KMS-11 (cell line): Measurements from ENCODE around the gene RIT1.

Source experiments
- H2AFZ ChIP-seq: fragments of 200-600 bp; sonication (generic); 2 replicates; pipeline ENCODE4 v1.6.1; 2016; ENCODE audit warnings: antibody characterized with exemption, mixed run types, low read depth
- H3K27ac ChIP-seq: fragments of 200-600 bp; sonication (generic); 2 replicates; pipeline ENCODE4 v1.6.1; 2016; ENCODE audit warnings: mild to moderate bottlenecking, mixed run types
- H3K27me3 ChIP-seq: fragments of 200-600 bp; sonication (generic); 2 replicates; pipeline ENCODE4 v1.6.1; 2017; ENCODE audit warnings: mild to moderate bottlenecking, low read depth, mixed run types, moderate library complexity; ENCODE audit not compliant: insufficient read depth
- H3K36me3 ChIP-seq: fragments of 200-600 bp; sonication (generic); 2 replicates; pipeline ENCODE4 v1.6.1; 2017; ENCODE audit warnings: mild to moderate bottlenecking, mixed run types; ENCODE audit not compliant: insufficient read depth
- H3K4me1 ChIP-seq: fragments of 200-600 bp; sonication (generic); 2 replicates; pipeline ENCODE4 v1.6.1; 2016; ENCODE audit warnings: mild to moderate bottlenecking, low read depth, mixed run types; ENCODE audit not compliant: poor library complexity, severe bottlenecking
- H3K4me2 ChIP-seq: fragments of 200-600 bp; sonication (generic); 2 replicates; pipeline ENCODE4 v1.7.0; 2016; ENCODE audit warnings: mild to moderate bottlenecking, mixed run types
- H3K4me3 ChIP-seq: fragments of 200-600 bp; sonication (generic); IDR thresholded peaks from 2 replicates; pipeline ENCODE4 v1.6.1; 2017; ENCODE audit warnings: low read depth, low read length, mixed read lengths; ENCODE audit not compliant: insufficient read depth
- H3K79me2 ChIP-seq: fragments of 200-600 bp; sonication (generic); 2 replicates; pipeline ENCODE4 v1.6.1; 2016; ENCODE audit warnings: low read depth, mixed run types; ENCODE audit not compliant: insufficient read depth
- H3K9ac ChIP-seq: fragments of 200-600 bp; sonication (generic); 2 replicates; pipeline ENCODE4 v1.6.1; 2016; ENCODE audit warnings: mild to moderate bottlenecking, mixed run types
- H4K20me1 ChIP-seq: fragments of 200-600 bp; sonication (generic); 2 replicates; pipeline ENCODE4 v1.6.1; 2016; ENCODE audit warnings: mild to moderate bottlenecking, mixed run types; ENCODE audit not compliant: insufficient read depth
- CTCF ChIP-seq: fragments of 200-600 bp; sonication (generic); conservative IDR thresholded peaks from 2 replicates; pipeline ENCODE4 v1.6.1; 2017; ENCODE audit warnings: low read depth, mild to moderate bottlenecking, antibody characterized with exemption, low read length, moderate library complexity, mixed read lengths

RIT1 gene

GRCh38 chr1:155952505-155952890 is 41.3 kb upstream of the RIT1 start:
- no peak overlapping the region for H3K27ac ChIP-seq
- no peaks in the 10 kb centered on the region for H3K27me3 ChIP-seq
- H3K4me2 ChIP-seq: no peak overlapping the region
- H3K9ac ChIP-seq: no peak overlapping the region
- no peak overlapping the region for H3K4me3 ChIP-seq
- H3K4me1 ChIP-seq: peaks cover 36% of the 10 kb centered on the region
- H3K79me2 ChIP-seq: peaks cover 29% of the 10 kb centered on the region; the same call in 1 of the 2 replicates
- no peaks in the 10 kb centered on the region for H4K20me1 ChIP-seq
- H2AFZ ChIP-seq: no peak overlapping the region
- peaks cover 82% of the 10 kb centered on the region for H3K36me3 ChIP-seq
- no peak for TF ChIP-seq CTCF

GRCh38 chr1:155951753-155952504 is 40.8 kb upstream of the RIT1 start:
- Histone ChIP-seq H2AFZ (no peak overlapping the region), H3K4me3 (no peak overlapping the region), H3K27ac (no peak overlapping the region; the same call in 1 of the 2 replicates), H3K79me2 (peaks cover 29% of the 10 kb centered on the region; the same call in 1 of the 2 replicates), H3K36me3 (peaks cover 76% of the 10 kb centered on the region), H3K4me1 (peaks cover 42% of the 10 kb centered on the region), H3K9ac (no peak overlapping the region), H3K27me3 (no peaks in the 10 kb centered on the region), H3K4me2 (no peak overlapping the region), H4K20me1 (no peaks in the 10 kb centered on the region)
- no peak for TF ChIP-seq CTCF

- no peak overlapping the region for H3K9ac ChIP-seq
- H2AFZ ChIP-seq: no peak overlapping the region
- H3K4me2 ChIP-seq: no peak overlapping the region
- no peak overlapping the region for H3K4me3 ChIP-seq
- peaks cover 53% of the 10 kb centered on the region for H3K4me1 ChIP-seq
- peaks cover 23% of the 10 kb centered on the region; the same call in 1 of the 2 replicates for H3K79me2 ChIP-seq
- peaks cover 68% of the 10 kb centered on the region for H3K36me3 ChIP-seq
- H3K27ac ChIP-seq: no peak overlapping the region
- TF ChIP-seq CTCF: no peak
- no peaks in the 10 kb centered on the region for H3K27me3 ChIP-seq
- no peaks in the 10 kb centered on the region for H4K20me1 ChIP-seq
Observed at GRCh38 chr1:155950829-155951228, 39.7 kb upstream of the RIT1 start.

GRCh38 chr1:155947741-155948140 is 36.6 kb upstream of the RIT1 start:
- Histone ChIP-seq H2AFZ (no peak overlapping the region), H3K4me1 (peaks cover 84% of the 10 kb centered on the region), H3K27me3 (no peaks in the 10 kb centered on the region), H3K27ac (peak overlapping the region; percentile 68), H3K4me3 (no peak overlapping the region), H3K4me2 (peak overlapping the region; percentile 83), H4K20me1 (no peaks in the 10 kb centered on the region), H3K79me2 (peaks cover 19% of the 10 kb centered on the region; the same call in 1 of the 2 replicates), H3K36me3 (peaks cover 42% of the 10 kb centered on the region; the same call in 1 of the 2 replicates), H3K9ac (no peak overlapping the region; the same call in 1 of the 2 replicates)
- TF ChIP-seq CTCF: no peak
